Skin of body (tissue), 2 donors: ENCODE data around the gene ASB3. TPM values are rescaled to one million over a fixed set of nuclear protein-coding genes. Genes with fewer than 3 reads are reported as not detected.

ENCODE experiments used
- DNase-seq: peaks from one replicate; lab custom pipeline; 2025; lab: John Stamatoyannopoulos, UW
- total RNA-seq: library from RNA; depleted of rRNA; stranded (reverse); fragments of >200 nt; gene quantifications from one replicate; pipeline ENCODE4 v1.2.3, GENCODE V29; 2014

The ASB3 gene
- total RNA-seq, 1 donor from 2014 or later: 30.4 TPM

GRCh38 chr2:53655256-53655655 lies 131.5 kb downstream of the ASB3 start:
- DNase-seq: peak; percentile 3

- peak; percentile 1 for DNase-seq
These were observed 132.4 kb downstream of the ASB3 start for GRCh38 chr2:53654396-53654795.

- DNase-seq: no peak
These were observed 134.6 kb downstream of the ASB3 start for GRCh38 chr2:53652131-53652530.

- DNase-seq: no peak
These were observed 140.0 kb downstream of the ASB3 start for GRCh38 chr2:53646788-53647187.

- no peak for DNase-seq
These were observed 145.5 kb downstream of the ASB3 start for GRCh38 chr2:53641290-53641689.

GRCh38 chr2:53640466-53640865 lies 146.3 kb downstream of the ASB3 start:
- no peak for DNase-seq

- no peak for DNase-seq
These were observed 150.2 kb downstream of the ASB3 start for GRCh38 chr2:53636596-53636995.

GRCh38 chr2:53636109-53636508 lies 150.6 kb downstream of the ASB3 start:
- DNase-seq: no peak

GRCh38 chr2:53635694-53636093 lies 151.1 kb downstream of the ASB3 start:
- no peak for DNase-seq

- DNase-seq: no peak
These were observed 153.3 kb downstream of the ASB3 start for GRCh38 chr2:53633441-53633840.

GRCh38 chr2:53632714-53633113 lies 154.0 kb downstream of the ASB3 start:
- no peak for DNase-seq

GRCh38 chr2:53632126-53632460 lies 154.7 kb downstream of the ASB3 start:
- DNase-seq: no peak

GRCh38 chr2:53631313-53632125 lies 155.2 kb downstream of the ASB3 start:
- DNase-seq: no peak

- DNase-seq: no peak
These were observed 156.6 kb downstream of the ASB3 start for GRCh38 chr2:53630026-53630606.

- DNase-seq: no peak
These were observed 157.3 kb downstream of the ASB3 start for GRCh38 chr2:53629501-53629900.

- no peak for DNase-seq
These were observed 157.8 kb downstream of the ASB3 start for GRCh38 chr2:53629001-53629400.

- no peak for DNase-seq
These were observed 164.6 kb downstream of the ASB3 start for GRCh38 chr2:53622141-53622540.

- DNase-seq: no peak
These were observed 165.8 kb downstream of the ASB3 start for GRCh38 chr2:53620981-53621380.

Other genes with a start within 250 kb of the ASB3 start
- gene CHAC2, start 19.1 kb downstream of the ASB3 start, total RNA-seq: 1.4 TPM
- 50.9 TPM for gene ERLEC1, start 91 bp upstream of the ASB3 start, total RNA-seq
- 2.3 TPM for gene GPR75, start 73.0 kb upstream of the ASB3 start, total RNA-seq
- gene PSME4, start 184.0 kb upstream of the ASB3 start, total RNA-seq: 61.0 TPM